Measurements from ENCODE around the gene DGCR2. TPM values are rescaled to one million over a fixed set of nuclear protein-coding genes. Genes with fewer than 3 reads are reported as not detected.

The DGCR2 gene
- total and polyA plus RNA-seq, 11 donors = 26.0 to 53.3 (median 41.2) TPM

DNA sequence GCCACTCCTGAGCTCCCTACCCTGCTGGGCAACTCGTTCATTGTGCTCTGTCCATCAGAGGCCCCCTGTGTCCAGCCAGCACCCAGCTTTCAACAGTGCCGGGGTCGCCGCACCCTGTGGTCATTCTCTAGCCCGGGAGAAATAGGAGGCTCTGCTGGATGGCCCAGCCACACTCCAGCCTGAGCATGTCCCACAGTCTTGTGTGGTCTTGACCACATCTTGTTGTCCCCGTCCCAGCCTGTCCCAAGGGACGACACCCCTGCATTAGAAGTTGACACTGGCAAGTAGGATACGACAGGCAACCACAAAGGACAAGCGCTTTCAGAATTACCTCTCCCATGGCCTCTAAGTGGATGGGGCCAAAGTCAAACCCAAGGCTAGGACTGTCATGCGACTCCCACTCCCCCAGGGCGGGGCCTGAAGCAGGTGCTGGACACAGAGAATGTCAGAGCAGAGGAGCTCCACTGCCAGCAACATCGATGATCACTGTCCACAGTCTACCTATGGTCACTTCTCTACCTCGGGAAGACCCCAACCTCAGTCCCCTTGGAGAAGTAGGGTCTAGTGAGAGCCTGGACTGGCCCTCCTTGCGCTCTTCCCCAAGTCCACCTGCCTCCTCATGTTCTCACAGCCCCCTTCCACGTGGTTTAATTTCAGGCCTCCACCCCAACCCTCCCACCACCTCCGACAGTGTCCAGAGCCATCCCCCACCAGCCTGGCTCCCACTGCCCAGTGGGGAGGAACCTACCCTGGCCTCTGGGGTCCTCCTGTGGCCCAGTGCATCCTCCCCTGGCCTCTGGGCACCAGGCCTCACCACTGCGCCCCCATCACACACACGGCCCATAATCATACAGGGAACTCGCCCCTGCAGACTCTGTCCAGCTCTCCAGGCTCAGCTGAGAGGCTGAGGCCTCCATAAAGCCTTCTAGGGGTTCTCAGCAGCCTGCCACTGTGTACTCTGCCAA is 4.4 kb upstream of the DGCR2 start:
- H3K27me3 ChIP-seq = no peaks in the 10 kb centered on the region
- no peak overlapping the region for H3K4me3 ChIP-seq
- TF ChIP-seq, protein P1, sequence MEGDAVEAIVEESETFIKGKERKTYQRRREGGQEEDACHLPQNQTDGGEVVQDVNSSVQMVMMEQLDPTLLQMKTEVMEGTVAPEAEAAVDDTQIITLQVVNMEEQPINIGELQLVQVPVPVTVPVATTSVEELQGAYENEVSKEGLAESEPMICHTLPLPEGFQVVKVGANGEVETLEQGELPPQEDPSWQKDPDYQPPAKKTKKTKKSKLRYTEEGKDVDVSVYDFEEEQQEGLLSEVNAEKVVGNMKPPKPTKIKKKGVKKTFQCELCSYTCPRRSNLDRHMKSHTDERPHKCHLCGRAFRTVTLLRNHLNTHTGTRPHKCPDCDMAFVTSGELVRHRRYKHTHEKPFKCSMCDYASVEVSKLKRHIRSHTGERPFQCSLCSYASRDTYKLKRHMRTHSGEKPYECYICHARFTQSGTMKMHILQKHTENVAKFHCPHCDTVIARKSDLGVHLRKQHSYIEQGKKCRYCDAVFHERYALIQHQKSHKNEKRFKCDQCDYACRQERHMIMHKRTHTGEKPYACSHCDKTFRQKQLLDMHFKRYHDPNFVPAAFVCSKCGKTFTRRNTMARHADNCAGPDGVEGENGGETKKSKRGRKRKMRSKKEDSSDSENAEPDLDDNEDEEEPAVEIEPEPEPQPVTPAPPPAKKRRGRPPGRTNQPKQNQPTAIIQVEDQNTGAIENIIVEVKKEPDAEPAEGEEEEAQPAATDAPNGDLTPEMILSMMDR (IDR thresholded peaks at IDR 0.05) = no peak
- no peak for TF ChIP-seq POLR2A (IDR thresholded peaks at IDR 0.05)
- DNase-seq = peak in 1 of 5 donors; percentile 48
- peaks cover 0 to 9% (median 5%) of the 10 kb centered on the region in 12 donors for H3K4me1 ChIP-seq
- peaks cover 0 to under 1% (median 0%) of the 10 kb centered on the region in 9 donors for H3K36me3 ChIP-seq
- no peaks in the 10 kb centered on the region for H3K9me3 ChIP-seq
- no peak overlapping the region for H3K27ac ChIP-seq
- ATAC-seq = no peak
- intact Hi-C loops (cut with DNase I) = loop anchor here in 1 of 10 donors (10.0 kb wide), 1 partner anchor 62 kb away; no protein-coding TSS in a partner anchor
- WGBS, 4 donors = 86 to 93% (median 89%) methylated on average over 15 to 19 of the region's 19 CpGs

DNA sequence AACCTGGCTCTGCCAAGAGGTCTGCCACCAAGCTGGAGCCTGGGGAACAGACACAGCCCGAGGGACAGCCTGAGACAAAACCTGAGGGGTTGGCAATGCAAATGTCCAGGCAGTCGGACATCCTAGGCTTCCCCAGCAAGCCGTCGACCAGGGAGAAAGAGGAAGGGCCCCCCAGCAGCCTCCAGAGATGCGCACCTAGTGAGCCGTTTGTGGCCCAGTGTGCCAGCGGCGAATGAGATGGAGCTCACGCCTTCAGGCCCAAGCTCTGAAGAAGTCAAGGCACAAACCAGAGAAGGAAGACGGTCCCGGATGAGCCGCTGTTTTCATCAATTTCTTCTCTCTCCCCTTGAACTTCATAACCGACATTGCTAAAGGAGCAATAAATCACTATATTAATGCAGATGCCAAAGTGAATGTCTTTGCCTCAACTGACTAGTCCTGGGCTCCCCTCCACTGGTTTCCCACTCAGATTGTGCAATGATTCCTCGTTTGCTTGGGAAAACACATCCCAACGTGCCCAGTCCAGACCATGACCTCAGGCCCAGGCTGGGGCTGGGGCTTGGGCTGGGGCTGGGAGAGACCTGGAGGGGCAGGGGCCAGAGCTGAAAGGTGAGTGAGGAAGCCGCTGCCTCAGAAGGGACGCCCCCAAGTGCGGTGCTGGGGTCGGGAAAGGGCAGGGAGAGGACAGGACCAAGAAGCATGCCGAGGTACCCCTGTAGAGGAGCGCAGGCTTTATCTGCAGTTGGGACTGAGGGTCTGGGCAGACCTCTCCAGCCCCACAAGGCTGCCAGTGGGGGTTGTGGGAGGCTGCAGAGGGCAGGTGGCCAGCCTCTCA is 3.5 kb upstream of the DGCR2 start:
- DNase-seq = no peak

DNA sequence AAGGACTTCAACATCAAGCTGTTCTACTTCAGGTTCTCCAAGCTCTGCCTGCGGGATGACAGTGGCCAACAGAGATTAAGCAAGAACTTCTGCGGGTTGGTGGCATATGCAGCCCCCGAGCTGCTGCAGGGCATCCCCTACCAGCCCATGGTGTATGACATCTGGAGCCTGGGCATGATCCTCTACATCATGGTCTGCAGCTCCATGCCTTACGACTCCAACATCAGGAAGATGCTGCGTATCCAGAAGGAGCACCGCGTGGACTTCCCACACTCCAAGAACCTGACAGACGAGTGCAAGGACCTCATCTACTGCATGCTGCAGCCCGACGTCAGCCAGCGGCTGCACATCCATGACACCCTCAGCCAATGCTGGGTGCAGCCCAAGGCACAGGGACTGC is 2.8 kb upstream of the DGCR2 start:
- Histone ChIP-seq H3K36me3 (no peaks in the 10 kb centered on the region), H3K27ac (no peak overlapping the region), H3K27me3 (no peaks in the 10 kb centered on the region), H3K4me1 (peaks cover 4 to 25% (median 19%) of the 10 kb centered on the region in 12 donors), H3K4me3 (no peak overlapping the region), H3K9me3 (no peaks in the 10 kb centered on the region)
- 93 to 95% (median 94%) methylated on average over 9 to 11 of the region's 11 CpGs for WGBS, 4 donors
- ATAC-seq (no peak), DNase-seq (no peak)
- TF ChIP-seq, protein P1 (IDR thresholded peaks at IDR 0.05) = no peak
- TF ChIP-seq POLR2A (IDR thresholded peaks at IDR 0.05) = no peak
- intact Hi-C loops (cut with DNase I) = loop anchor here in 1 of 10 donors (10.0 kb wide), 1 partner anchor 60 kb away; no protein-coding TSS in a partner anchor

More for the DNA sequence above, 3.5 kb upstream of the DGCR2 start:
- H3K9me3 ChIP-seq = no peaks in the 10 kb centered on the region
- H3K4me1 ChIP-seq = peaks cover 4 to 18% (median 12%) of the 10 kb centered on the region in 12 donors
- intact Hi-C loops (cut with DNase I) = loop anchor here in 1 of 10 donors (10.0 kb wide), 1 partner anchor 61 kb away; no protein-coding TSS in a partner anchor
- 86 to 88% (median 86%) methylated on average over 20 to 21 of the region's 21 CpGs for WGBS, 4 donors
- H3K4me3 ChIP-seq = no peak overlapping the region
- TF ChIP-seq, protein P1 (IDR thresholded peaks at IDR 0.05) = no peak
- H3K27ac ChIP-seq = no peak overlapping the region
- H3K27me3 ChIP-seq = no peaks in the 10 kb centered on the region
- H3K36me3 ChIP-seq = no peaks in the 10 kb centered on the region
- ATAC-seq = no peak

Data from heart left ventricle (tissue), 16 donors.